A549 (cell line): ENCODE measurements around the gene ACAN.

Experiments
- MAX ChIP-seq: IDR thresholded peaks from 2 replicates; pipeline ENCODE4 v1.6.1; 2012
- NPAS2 ChIP-seq: fragments of 250-450 bp; sonication (Bioruptor Pico); IDR thresholded peaks from 2 replicates; pipeline ENCODE4 v1.8.0; 2022; ENCODE audit warnings: mild to moderate bottlenecking, moderate library complexity, borderline replicate concordance
- POLR2A ChIP-seq: IDR thresholded peaks from 2 replicates; pipeline ENCODE4 v1.6.1; 2012; ENCODE audit warnings: mild to moderate bottlenecking, low read length
- RAD21 ChIP-seq, 2 experiments: fragments of >200 bp in 1 of 2; sonication (Bioruptor Twin) in 1 of 2; formaldehyde crosslinking in 1 of 2; IDR thresholded peaks in 1 of 2; conservative IDR thresholded peaks in 1 of 2; 2 replicates in 1 of 2; 3 replicates in 1 of 2; pipeline ENCODE4 v1.6.1; 2012 to 2018; ENCODE audit warnings: inconsistent platforms in 1 of 2
- TF ChIP-seq, protein P1 (sequence below): fragments of >200 bp; sonication (Bioruptor Twin); formaldehyde crosslinking; IDR thresholded peaks from 3 replicates; pipeline ENCODE4 v1.5.1; 2016

GRCh38 chr15:88912500-88912921 is 109.3 kb downstream of the ACAN start:
- TF ChIP-seq, protein P1, sequence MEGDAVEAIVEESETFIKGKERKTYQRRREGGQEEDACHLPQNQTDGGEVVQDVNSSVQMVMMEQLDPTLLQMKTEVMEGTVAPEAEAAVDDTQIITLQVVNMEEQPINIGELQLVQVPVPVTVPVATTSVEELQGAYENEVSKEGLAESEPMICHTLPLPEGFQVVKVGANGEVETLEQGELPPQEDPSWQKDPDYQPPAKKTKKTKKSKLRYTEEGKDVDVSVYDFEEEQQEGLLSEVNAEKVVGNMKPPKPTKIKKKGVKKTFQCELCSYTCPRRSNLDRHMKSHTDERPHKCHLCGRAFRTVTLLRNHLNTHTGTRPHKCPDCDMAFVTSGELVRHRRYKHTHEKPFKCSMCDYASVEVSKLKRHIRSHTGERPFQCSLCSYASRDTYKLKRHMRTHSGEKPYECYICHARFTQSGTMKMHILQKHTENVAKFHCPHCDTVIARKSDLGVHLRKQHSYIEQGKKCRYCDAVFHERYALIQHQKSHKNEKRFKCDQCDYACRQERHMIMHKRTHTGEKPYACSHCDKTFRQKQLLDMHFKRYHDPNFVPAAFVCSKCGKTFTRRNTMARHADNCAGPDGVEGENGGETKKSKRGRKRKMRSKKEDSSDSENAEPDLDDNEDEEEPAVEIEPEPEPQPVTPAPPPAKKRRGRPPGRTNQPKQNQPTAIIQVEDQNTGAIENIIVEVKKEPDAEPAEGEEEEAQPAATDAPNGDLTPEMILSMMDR: no peak
- TF ChIP-seq RAD21 (conservative IDR thresholded peaks at IDR 0.05 in 1 of 2, IDR thresholded peaks at IDR 0.05 in 1 of 2) (no peak), NPAS2 (CRISPR knock-in tag) (no peak), MAX (no peak), POLR2A (0 out of 2 replicates have a peak, but pooled peaks have one; percentile 1)
